Hepatocyte (in vitro differentiated cells): ENCODE results near the gene PTPRQ. TPM values are rescaled to one million over a fixed set of nuclear protein-coding genes. Genes with fewer than 3 reads are reported as not detected.

Source experiments
- DNase-seq: peaks from one replicate; pipeline ENCODE4 v3.0.0-alpha.2; 2016; ENCODE audit warnings: low spot score
- H2AFZ ChIP-seq: fragments of 200-600 bp; sonication (generic); 2 replicates; pipeline ENCODE4 v1.6.0; 2016; ENCODE audit warnings: antibody characterized with exemption, mild to moderate bottlenecking
- H3K27ac ChIP-seq: fragments of 200-600 bp; sonication (generic); 2 replicates; pipeline ENCODE4 v1.5.1; 2016; ENCODE audit warnings: mild to moderate bottlenecking
- H3K27me3 ChIP-seq: fragments of 200-600 bp; sonication (generic); 2 replicates; pipeline ENCODE4 v1.6.1; 2016
- H3K36me3 ChIP-seq: fragments of 200-600 bp; sonication (generic); replicated peaks from 2 replicates; pipeline ENCODE4 v1.5.1; 2016; ENCODE audit warnings: low read depth; ENCODE audit not compliant: insufficient read depth
- H3K4me1 ChIP-seq: fragments of 200-600 bp; sonication (generic); 2 replicates; pipeline ENCODE4 v1.5.1; 2016; ENCODE audit warnings: mild to moderate bottlenecking, moderate library complexity; ENCODE audit not compliant: insufficient read depth
- H3K4me2 ChIP-seq: fragments of 200-600 bp; sonication (generic); 2 replicates; pipeline ENCODE4 v1.6.0; 2016
- H3K4me3 ChIP-seq: fragments of 200-600 bp; sonication (generic); 2 replicates; pipeline ENCODE4 v1.5.1; 2016; ENCODE audit warnings: mild to moderate bottlenecking
- H3K79me2 ChIP-seq: fragments of 200-600 bp; sonication (generic); 2 replicates; pipeline ENCODE4 v1.6.0; 2017; ENCODE audit warnings: mild to moderate bottlenecking
- H3K9me2 ChIP-seq: fragments of 200-600 bp; sonication (generic); replicated peaks from 2 replicates; pipeline ENCODE4 v1.6.0; 2017; ENCODE audit warnings: mild to moderate bottlenecking; ENCODE audit not compliant: insufficient read depth
- H3K9me3 ChIP-seq: fragments of 200-600 bp; sonication (generic); 2 replicates; pipeline ENCODE4 v1.5.1; 2016; ENCODE audit warnings: low read depth, mild to moderate bottlenecking
- H4K20me1 ChIP-seq: fragments of 200-600 bp; sonication (generic); 2 replicates; pipeline ENCODE4 v1.6.0; 2016; ENCODE audit warnings: mild to moderate bottlenecking; ENCODE audit not compliant: insufficient read depth, poor library complexity, severe bottlenecking
- CTCF ChIP-seq: fragments of 200-600 bp; sonication (generic); IDR thresholded peaks from 2 replicates; pipeline ENCODE4 v1.5.1; 2016; ENCODE audit warnings: antibody characterized with exemption, mild to moderate bottlenecking; ENCODE audit not compliant: poor library complexity
- EZH2 ChIP-seq: fragments of 200-600 bp; sonication (generic); IDR thresholded peaks from 2 replicates; pipeline ENCODE4 v1.6.1; 2016; ENCODE audit warnings: antibody characterized with exemption, mild to moderate bottlenecking, borderline replicate concordance
- EZH2phosphoT487 ChIP-seq: fragments of 200-600 bp; sonication (generic); IDR thresholded peaks from one replicate; pipeline ENCODE4 v1.6.1; 2018; ENCODE audit warnings: antibody characterized with exemption, mild to moderate bottlenecking, low read depth, moderate library complexity; ENCODE audit not compliant: unreplicated experiment, severe bottlenecking
- WGBS: methylation state at CpG from one replicate; pipeline ENCODE4 v1.1.6; 2016; ENCODE audit warnings: low lambda C conversion rate; ENCODE audit errors: missing lambda C conversion rate; 5-methylcytosine and 5-hydroxymethylcytosine counted together
- polyA plus RNA-seq: library from polyadenylated mRNA; unstranded; fragments of >200 nt; fragmentation: Nextera tagmentation; extraction: Ambion mirVana; gene quantifications from 2 replicates; pipeline ENCODE4 v1.2.1, GENCODE V29; 2016
- total RNA-seq: library from RNA; depleted of rRNA; stranded (reverse); fragments of >200 nt; gene quantifications from 2 replicates; pipeline ENCODE4 v1.2.3, GENCODE V29; 2014

The PTPRQ gene
- total and polyA plus RNA-seq, 2 experiments from 2014 or later, result 0.03 TPM; not detected in 1

- no peaks in the 10 kb centered on the region for H3K79me2 ChIP-seq
- no peaks in the 10 kb centered on the region for H3K36me3 ChIP-seq
- no peak for DNase-seq
- no peak overlapping the region for H3K4me2 ChIP-seq
- no peaks in the 10 kb centered on the region for H3K4me1 ChIP-seq
- no peaks in the 10 kb centered on the region for H3K9me2 ChIP-seq
- H3K9me3 ChIP-seq, result no peaks in the 10 kb centered on the region
- WGBS, result 52% methylated on average over 2 of the region's 2 CpGs
- no peaks in the 10 kb centered on the region for H4K20me1 ChIP-seq
- TF ChIP-seq EZH2 (no peak), EZH2phosphoT487 (no peak), CTCF (no peak)
- no peak overlapping the region for H2AFZ ChIP-seq
- H3K27ac ChIP-seq, result no peak overlapping the region
- no peak overlapping the region for H3K4me3 ChIP-seq
- H3K27me3 ChIP-seq, result no peaks in the 10 kb centered on the region
These were observed 199.9 kb downstream of the PTPRQ start for GRCh38 chr12:80643961-80644360.

GRCh38 chr12:80648881-80649280, 204.8 kb downstream of the PTPRQ start:
- Histone ChIP-seq H3K9me3 (no peaks in the 10 kb centered on the region), H3K4me3 (no peak overlapping the region), H3K27me3 (no peaks in the 10 kb centered on the region), H3K9me2 (no peaks in the 10 kb centered on the region), H3K27ac (no peak overlapping the region), H2AFZ (no peak overlapping the region), H4K20me1 (no peaks in the 10 kb centered on the region), H3K4me1 (no peaks in the 10 kb centered on the region), H3K4me2 (no peak overlapping the region), H3K36me3 (no peaks in the 10 kb centered on the region), H3K79me2 (no peaks in the 10 kb centered on the region)
- TF ChIP-seq EZH2 (no peak), EZH2phosphoT487 (no peak), CTCF (no peak)
- no peak for DNase-seq
- 71% methylated on average over 1 of the region's 1 CpG for WGBS

GRCh38 chr12:80655751-80656150, 211.7 kb downstream of the PTPRQ start:
- H3K4me3 ChIP-seq, result no peak overlapping the region
- H3K9me3 ChIP-seq, result no peaks in the 10 kb centered on the region
- no peaks in the 10 kb centered on the region for H3K4me1 ChIP-seq
- H4K20me1 ChIP-seq, result no peaks in the 10 kb centered on the region
- H3K27ac ChIP-seq, result no peak overlapping the region
- no peaks in the 10 kb centered on the region for H3K27me3 ChIP-seq
- no peak overlapping the region for H3K4me2 ChIP-seq
- no peak overlapping the region for H2AFZ ChIP-seq
- WGBS, result 66% methylated on average over 2 of the region's 2 CpGs
- H3K79me2 ChIP-seq, result no peaks in the 10 kb centered on the region
- H3K9me2 ChIP-seq, result no peaks in the 10 kb centered on the region
- no peaks in the 10 kb centered on the region for H3K36me3 ChIP-seq
- DNase-seq, result no peak
- TF ChIP-seq EZH2 (no peak), EZH2phosphoT487 (no peak), CTCF (no peak)

- Histone ChIP-seq H3K4me3 (no peak overlapping the region), H3K4me2 (no peak overlapping the region), H3K9me2 (no peaks in the 10 kb centered on the region), H3K27me3 (no peaks in the 10 kb centered on the region), H3K27ac (no peak overlapping the region), H4K20me1 (no peaks in the 10 kb centered on the region), H3K4me1 (no peaks in the 10 kb centered on the region), H3K36me3 (no peaks in the 10 kb centered on the region), H3K9me3 (no peaks in the 10 kb centered on the region), H2AFZ (no peak overlapping the region), H3K79me2 (no peaks in the 10 kb centered on the region)
- WGBS, result 73% methylated on average over 5 of the region's 5 CpGs
- DNase-seq, result no peak
- TF ChIP-seq EZH2phosphoT487, result no peak
- TF ChIP-seq EZH2, result no peak
- TF ChIP-seq CTCF, result no peak
These were observed 215.6 kb downstream of the PTPRQ start for GRCh38 chr12:80659512-80660063.
